Femur (tissue), 1 donor: Measurements from ENCODE around the gene RADIL.
A peak's percentile ranks its signal among the peaks of the same experiment; 100 is the strongest.

ENCODE experiments used
- DNase-seq: peaks from one replicate; pipeline ENCODE4 v3.0.0-alpha.2; 2017

Gene RADIL

GRCh38 chr7:4774658-4775249 lies 108.8 kb downstream of the RADIL start:
- no peak for DNase-seq

DNA sequence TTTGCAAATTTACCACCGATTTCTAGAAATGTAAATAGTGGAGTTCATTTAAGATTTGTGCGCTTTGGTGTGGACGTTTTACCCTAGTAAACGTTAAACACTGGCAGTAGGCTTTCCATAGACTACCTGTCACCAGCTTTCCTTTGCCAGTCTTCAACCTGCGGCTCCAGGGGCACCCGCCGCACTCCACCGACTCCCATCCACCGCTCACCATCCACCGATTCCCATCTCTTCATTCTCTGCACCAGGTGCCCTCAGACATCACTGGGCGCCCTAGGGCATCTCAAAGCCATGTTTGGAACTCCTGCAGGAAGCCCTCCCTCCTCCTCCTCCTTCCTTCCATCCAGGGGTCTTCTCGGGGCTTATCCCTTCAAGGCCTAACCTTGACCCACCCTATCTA lies 109.5 kb downstream of the RADIL start:
- no peak for DNase-seq

GRCh38 chr7:4772306-4772705 lies 111.2 kb downstream of the RADIL start:
- no peak for DNase-seq

DNA sequence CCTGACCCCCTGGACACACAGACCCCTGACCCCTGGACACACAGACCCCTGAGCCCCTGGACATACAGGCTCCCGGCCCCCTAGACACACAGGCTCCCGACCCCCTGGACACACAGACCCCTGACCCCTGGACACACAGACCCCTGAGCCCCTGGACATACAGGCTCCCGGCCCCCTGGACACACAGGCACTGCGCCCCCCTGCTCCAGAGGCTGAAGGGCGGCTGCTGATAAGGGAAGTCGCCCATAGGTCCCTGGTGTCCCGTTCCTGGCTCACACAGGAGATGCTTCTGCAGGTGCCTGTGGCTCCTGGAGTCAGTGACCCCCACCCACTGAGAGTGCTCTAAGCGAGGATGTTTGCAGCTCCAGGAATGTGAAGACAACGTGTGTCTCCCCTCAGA lies 111.8 kb downstream of the RADIL start:
- DNase-seq: no peak

- DNase-seq: no peak
Measured at GRCh38 chr7:4770886-4771285, 112.6 kb downstream of the RADIL start.

GRCh38 chr7:4769761-4770160 lies 113.8 kb downstream of the RADIL start:
- DNase-seq: no peak

DNA sequence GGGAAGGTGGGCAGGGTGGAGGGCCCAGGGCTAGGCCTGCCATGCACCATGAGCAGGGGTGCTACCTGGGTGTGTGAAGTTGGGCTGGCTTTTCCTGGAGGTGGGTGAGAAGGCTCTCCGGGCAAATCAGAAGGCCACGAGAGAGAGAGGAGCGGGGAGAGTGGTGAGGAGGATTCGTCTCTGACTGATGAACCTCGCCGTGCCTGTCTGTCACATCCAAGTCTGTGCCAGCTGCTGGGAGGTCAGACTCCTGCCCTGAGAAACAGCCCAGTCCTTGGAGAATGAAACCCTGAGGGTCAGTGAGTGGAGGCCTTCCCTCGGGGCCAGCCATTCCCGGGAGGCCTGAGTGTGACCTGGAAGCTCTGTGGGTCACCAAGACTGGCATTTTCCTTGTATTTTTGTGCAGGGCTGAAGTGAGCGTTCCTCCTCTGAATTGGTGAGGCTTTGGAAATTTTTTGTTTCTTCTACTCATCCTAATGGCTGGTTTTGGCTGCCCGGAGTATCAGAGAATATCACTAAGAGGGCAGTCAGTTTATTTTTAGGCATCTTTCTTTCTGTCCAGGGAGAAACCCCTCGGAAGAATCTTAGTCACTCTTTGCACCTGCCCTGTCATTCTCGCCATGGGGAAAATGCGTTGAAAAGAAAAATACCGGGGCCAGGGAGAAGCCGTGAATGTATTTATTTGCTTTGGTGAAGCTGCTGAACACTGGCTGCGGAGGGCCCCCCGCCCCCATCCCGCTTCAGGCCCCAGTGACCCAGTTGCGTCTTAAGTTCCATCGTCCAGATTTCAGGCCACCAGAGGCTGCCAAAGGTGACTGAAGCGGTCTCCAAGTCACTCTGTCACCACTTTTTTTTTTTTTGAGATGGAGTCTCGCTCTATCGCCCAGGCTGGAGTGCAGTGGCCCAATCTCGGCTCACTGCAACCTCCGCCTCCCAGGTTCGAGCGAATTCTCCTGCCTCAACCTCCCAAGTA lies 114.6 kb downstream of the RADIL start:
- DNase-seq: no peak

- no peak for DNase-seq
Measured at GRCh38 chr7:4766666-4767519, 116.6 kb downstream of the RADIL start.

- no peak for DNase-seq
Measured at GRCh38 chr7:4765776-4766490, 117.6 kb downstream of the RADIL start.

DNA sequence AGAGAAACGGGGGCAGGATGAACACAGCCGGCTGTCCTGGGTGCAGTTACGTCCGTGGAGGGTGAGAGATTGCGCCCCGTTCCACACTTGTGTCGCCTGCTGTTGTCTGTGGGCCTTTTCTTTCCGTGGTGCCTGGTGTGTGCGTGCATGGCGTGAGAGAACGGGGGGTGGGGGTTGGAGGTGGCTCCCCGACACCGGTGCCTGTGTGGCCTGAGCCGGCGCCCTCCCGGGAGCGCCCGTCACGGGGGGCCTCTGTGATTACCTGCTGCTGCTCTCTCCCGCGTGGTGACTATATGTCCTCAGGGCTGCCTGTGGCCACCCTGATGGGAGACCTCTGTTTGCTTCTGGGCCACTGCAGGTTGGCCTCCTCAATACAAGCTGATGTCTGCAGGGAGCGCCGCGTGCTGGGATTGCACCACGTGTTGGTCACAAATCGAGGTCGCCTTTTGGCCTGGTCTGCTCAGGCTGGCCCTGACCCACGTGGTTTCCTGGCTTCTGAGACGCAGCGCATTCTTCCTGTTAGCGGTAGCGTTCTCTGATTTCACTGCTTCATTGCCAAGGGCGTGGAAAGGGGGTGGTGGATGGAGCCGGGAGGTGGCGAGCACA lies 119.0 kb downstream of the RADIL start:
- DNase-seq: peak; percentile 25

DNA sequence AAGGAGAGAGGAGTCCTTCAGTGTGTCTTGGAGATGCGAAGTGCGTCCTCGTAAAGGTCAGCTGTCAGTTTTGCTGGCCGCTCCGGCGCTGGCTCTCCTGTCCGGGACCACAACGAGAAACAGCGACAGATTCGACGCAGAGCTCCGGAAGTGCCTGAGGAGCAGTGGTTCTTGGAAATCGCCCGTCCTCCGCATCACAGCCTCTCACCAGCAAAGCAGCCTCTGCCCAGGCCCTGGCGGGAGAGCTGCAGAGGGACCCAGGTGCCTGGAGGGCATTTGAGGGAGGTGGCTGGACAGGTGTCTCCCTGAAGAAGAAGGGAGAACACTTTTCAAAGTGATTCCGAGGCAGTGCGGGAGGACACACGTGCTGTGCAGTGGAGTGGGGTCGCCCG lies 119.7 kb downstream of the RADIL start:
- DNase-seq: no peak

- no peak for DNase-seq
Measured at GRCh38 chr7:4763091-4763793, 120.3 kb downstream of the RADIL start.

DNA sequence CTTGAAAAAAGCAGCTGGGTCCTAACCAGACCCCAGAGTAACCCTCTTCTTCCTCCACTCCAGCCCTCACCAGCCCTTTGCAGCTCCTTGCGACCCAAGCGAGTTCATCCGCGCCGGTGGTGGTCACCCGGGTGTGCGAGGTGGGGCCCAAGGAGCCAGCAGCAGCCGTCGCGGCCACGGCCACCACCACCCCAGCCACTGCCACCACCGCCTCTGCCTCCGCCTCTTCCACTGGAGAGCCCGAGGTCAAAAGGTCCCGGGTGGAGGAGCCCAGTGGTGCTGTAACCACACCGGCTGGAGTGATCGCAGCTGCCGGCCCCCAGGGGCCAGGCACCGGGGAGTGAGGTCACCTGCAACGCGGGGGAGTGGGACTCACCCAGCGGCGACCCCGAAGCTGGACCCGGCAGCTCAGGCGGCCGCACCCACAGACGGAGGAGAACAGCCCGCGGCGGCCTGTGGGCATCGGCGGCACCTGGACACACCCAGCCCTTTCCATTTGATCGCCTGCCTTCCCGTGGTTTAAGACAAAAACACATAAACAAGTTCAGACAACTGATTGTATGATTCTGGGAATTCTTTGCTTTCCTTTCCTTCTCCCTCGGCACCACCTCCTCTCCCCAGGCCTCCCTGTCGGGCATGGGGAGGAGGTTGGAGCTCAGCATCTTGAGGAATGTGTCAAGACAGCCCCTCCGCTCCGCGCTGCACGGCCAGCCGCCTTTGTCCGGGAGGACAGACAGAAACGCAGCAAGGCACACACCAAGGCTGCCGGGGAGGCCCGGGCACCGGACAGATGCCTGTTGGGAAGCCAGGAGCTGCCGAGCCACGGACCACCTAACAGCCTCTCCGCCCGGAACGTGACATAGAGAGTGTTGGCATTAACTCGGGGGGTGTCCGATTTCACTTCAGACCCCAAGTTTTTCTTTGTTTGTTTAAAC lies 121.1 kb downstream of the RADIL start:
- no peak for DNase-seq

DNA sequence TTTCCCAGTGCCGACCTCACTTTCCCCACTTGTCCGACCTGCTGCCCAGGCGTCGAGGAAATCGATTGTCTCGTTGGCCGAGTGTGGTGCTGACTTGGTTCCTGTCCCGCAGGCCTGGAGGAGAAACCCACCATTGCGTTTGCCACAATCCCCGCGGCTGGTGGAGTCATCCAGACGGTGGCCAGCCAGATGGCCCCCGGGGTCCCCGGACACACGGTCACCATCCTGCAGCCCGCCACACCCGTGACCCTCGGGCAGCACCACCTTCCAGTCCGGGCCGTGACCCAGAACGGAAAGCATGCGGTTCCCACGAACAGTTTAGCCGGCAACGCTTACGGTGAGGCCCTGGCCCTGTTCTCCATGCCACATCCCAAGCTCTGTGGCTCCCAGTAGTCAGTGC lies 122.6 kb downstream of the RADIL start:
- DNase-seq: no peak

DNA sequence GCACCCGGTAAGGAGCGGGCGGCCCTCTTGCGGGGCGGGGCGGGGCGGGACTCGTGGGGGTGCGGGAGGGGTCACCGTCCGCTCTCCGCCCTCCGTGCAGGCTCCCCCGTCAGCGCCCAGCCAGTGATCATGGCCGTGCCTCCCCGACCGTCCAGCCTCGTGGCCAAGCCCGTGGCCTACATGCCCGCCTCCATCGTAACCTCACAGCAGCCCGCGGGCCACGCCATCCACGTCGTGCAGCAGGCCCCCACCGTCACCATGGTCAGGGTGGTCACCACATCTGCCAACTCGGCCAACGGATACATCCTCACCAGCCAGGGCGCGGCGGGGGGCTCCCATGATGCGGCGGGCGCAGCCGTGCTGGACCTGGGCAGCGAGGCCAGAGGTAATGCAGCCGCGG lies 124.3 kb downstream of the RADIL start:
- no peak for DNase-seq

DNA sequence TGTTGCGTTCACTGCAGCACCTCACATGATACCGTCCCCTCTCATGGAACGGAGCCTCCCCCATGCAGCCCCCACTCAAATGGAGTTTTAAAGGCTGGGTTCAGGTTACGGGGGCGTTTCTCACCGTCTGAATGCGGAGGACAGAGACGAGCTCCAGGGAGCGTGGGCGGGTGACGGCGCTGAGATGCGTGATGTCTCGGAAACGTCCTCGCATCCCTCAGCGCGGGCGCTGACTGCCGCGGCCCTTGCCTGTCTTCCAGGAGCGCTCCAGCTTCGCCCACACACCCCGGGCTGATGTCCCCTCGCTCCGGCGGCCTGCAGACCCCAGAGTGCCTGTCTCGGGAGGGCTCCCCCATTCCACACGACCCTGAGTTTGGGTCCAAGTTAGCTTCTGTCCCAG lies 124.7 kb downstream of the RADIL start:
- DNase-seq: no peak

GRCh38 chr7:4758111-4758510 lies 125.4 kb downstream of the RADIL start:
- DNase-seq: no peak

GRCh38 chr7:4755045-4755444 lies 128.5 kb downstream of the RADIL start:
- no peak for DNase-seq

GRCh38 chr7:4754433-4755010 lies 129.0 kb downstream of the RADIL start:
- DNase-seq: no peak
